PC-9 (cell line): ENCODE data around the gene ICE2.

Source experiments
- EZH2 ChIP-seq: fragments of 200-600 bp; sonication (generic); IDR thresholded peaks from 2 replicates; pipeline ENCODE4 v1.8.0; 2017; ENCODE audit warnings: antibody characterized with exemption, low read depth
- TF ChIP-seq, protein P1 (sequence below): fragments of 200-600 bp; sonication (generic); conservative IDR thresholded peaks from 2 replicates; pipeline ENCODE4 v1.6.1; 2017; ENCODE audit warnings: mixed run types, antibody characterized with exemption, mild to moderate bottlenecking, moderate library complexity

DNA sequence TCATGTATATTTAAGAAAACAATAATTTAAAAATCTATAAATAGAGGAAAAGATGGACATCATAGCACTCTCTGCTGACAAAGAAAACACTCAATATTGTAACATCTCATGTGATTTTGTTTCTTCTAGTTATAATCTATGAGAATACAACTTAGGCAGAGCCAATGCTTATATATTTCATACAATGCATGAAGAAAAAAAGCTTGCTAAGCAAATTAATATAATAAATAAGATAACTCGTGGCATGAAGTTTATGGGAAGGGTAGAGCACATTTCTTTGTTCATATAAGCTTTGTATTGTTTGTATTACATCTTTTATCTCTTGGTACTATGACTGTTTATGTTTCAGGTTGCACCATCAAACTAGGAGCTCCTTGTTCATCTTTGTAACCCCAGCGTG lies 73.5 kb downstream of the ICE2 start:
- TF ChIP-seq, protein P1, sequence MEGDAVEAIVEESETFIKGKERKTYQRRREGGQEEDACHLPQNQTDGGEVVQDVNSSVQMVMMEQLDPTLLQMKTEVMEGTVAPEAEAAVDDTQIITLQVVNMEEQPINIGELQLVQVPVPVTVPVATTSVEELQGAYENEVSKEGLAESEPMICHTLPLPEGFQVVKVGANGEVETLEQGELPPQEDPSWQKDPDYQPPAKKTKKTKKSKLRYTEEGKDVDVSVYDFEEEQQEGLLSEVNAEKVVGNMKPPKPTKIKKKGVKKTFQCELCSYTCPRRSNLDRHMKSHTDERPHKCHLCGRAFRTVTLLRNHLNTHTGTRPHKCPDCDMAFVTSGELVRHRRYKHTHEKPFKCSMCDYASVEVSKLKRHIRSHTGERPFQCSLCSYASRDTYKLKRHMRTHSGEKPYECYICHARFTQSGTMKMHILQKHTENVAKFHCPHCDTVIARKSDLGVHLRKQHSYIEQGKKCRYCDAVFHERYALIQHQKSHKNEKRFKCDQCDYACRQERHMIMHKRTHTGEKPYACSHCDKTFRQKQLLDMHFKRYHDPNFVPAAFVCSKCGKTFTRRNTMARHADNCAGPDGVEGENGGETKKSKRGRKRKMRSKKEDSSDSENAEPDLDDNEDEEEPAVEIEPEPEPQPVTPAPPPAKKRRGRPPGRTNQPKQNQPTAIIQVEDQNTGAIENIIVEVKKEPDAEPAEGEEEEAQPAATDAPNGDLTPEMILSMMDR: no peak
- TF ChIP-seq EZH2: no peak
